ENCODE results near the gene GPRC5B.

GPRC5B gene

DNA sequence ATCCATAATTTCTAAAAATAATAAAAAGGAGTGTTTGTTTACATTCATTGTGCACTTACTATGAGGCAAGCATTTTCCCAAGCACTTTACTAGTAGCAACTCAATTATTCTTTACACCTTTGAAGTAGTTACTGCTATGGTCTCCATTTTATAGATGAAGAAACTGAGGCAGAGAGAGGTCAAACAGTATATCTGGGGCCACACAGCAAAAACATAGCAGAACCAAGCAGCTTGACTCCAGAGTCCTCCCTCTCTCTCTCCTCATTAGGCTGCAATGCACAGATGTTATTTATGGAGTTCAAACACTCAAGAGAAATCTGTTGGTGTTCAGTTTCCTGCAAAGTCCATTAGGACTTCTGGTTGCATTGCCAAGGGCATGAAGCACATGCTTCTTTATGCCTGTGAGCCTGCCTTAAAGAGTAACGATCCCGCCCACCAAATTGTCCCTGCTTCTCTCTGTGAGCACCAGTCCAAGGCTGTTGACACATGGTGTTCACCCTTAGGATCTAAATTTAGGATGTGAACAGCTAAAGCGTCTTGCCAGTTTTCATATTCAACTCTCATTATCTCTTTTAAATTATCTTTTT lies 44.0 kb downstream of the GPRC5B start:
- Mint-ChIP-seq H3K9me3 (peaks cover 4% of the 10 kb centered on the region), H3K27ac (peak overlapping the region; percentile 66), H3K27me3 (ENCODE audit: low read depth, poor library complexity) (no peaks in the 10 kb centered on the region), H3K4me3 (no peak overlapping the region), H3K36me3 (ENCODE audit: low read depth) (peaks cover 11% of the 10 kb centered on the region), H3K4me1 (peaks cover 36% of the 10 kb centered on the region)
- TF ChIP-seq CTCF (IDR thresholded peaks at IDR 0.05), result no peak
- DNase-seq, result no peak

DNA sequence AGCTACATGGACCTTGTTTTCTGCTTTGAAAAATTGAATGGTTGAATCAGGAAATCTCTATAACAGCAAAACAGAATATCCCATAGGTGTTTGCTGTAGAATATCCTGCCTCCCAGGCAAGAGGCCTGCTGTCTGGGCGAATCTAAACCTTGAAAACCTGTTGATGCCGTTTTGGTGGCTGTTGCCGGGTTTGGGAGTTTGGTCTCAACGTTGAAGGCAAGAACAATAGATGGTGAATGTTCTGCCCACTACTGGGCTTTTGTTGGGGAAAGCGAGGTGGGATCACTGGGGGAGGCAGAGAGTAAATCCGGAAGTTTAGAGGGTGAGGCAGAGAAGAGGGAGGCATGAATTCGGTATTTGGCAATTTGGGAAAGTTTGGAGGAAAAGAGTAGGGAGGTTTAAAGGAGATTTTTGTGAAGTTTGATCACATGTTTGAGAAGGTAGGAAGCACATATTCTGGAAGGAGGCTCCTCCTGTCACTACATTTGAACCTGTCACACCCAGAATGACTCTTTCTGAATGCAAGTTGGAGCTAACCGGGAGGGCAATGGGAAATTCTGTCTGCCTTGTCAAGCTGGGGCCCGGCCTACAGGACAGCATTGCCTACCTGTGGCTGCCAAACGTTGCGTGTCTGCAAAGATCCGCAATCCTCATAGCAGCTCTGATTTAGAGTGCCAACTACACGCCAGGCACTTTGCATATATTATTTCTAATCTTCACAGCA lies 46.5 kb downstream of the GPRC5B start:
- Mint-ChIP-seq H3K27me3 (ENCODE audit: low read depth, poor library complexity) (no peaks in the 10 kb centered on the region), H3K4me3 (no peak overlapping the region), H3K36me3 (ENCODE audit: low read depth) (peaks cover 7% of the 10 kb centered on the region), H3K27ac (no peak overlapping the region), H3K9me3 (no peaks in the 10 kb centered on the region), H3K4me1 (peaks cover 30% of the 10 kb centered on the region)
- TF ChIP-seq CTCF (IDR thresholded peaks at IDR 0.05), result no peak
- no peak for DNase-seq

GRCh38 chr16:19837331-19837980 lies 47.2 kb downstream of the GPRC5B start:
- no peak for DNase-seq

GRCh38 chr16:19835968-19836421 lies 48.7 kb downstream of the GPRC5B start:
- DNase-seq, result no peak
- Mint-ChIP-seq H3K27me3 (ENCODE audit: low read depth, poor library complexity) (no peaks in the 10 kb centered on the region), H3K4me1 (peaks cover 37% of the 10 kb centered on the region), H3K9me3 (no peaks in the 10 kb centered on the region), H3K27ac (no peak overlapping the region), H3K36me3 (ENCODE audit: low read depth) (peaks cover 7% of the 10 kb centered on the region), H3K4me3 (no peak overlapping the region)
- TF ChIP-seq CTCF (IDR thresholded peaks at IDR 0.05), result no peak

More at GRCh38 chr16:19837331-19837980, 47.2 kb downstream of the GPRC5B start:
- no peak overlapping the region for H3K4me3 Mint-ChIP-seq
- H3K27ac Mint-ChIP-seq, result no peak overlapping the region
- H3K27me3 Mint-ChIP-seq (ENCODE audit: low read depth, poor library complexity), result no peaks in the 10 kb centered on the region
- H3K9me3 Mint-ChIP-seq, result no peaks in the 10 kb centered on the region
- peaks cover 7% of the 10 kb centered on the region for H3K36me3 Mint-ChIP-seq (ENCODE audit: low read depth)
- no peak for TF ChIP-seq CTCF (IDR thresholded peaks at IDR 0.05)
- H3K4me1 Mint-ChIP-seq, result peaks cover 27% of the 10 kb centered on the region

- no peak overlapping the region for H3K4me3 Mint-ChIP-seq
- TF ChIP-seq CTCF (IDR thresholded peaks at IDR 0.05), result no peak
- no peak for DNase-seq
- peaks cover 7% of the 10 kb centered on the region for H3K36me3 Mint-ChIP-seq (ENCODE audit: low read depth)
- peaks cover 35% of the 10 kb centered on the region for H3K4me1 Mint-ChIP-seq
- no peaks in the 10 kb centered on the region for H3K27me3 Mint-ChIP-seq (ENCODE audit: low read depth, poor library complexity)
- no peak overlapping the region for H3K27ac Mint-ChIP-seq
- no peaks in the 10 kb centered on the region for H3K9me3 Mint-ChIP-seq
Measured at GRCh38 chr16:19835196-19835595, 49.5 kb downstream of the GPRC5B start.
